ENCODE results near the gene MINK1.
"Not testable (repeated sequence)": the region's sequence is repeated elsewhere in the genome, so short reads cannot be mapped to it uniquely, and the experiment has no call there.

Gene MINK1

DNA sequence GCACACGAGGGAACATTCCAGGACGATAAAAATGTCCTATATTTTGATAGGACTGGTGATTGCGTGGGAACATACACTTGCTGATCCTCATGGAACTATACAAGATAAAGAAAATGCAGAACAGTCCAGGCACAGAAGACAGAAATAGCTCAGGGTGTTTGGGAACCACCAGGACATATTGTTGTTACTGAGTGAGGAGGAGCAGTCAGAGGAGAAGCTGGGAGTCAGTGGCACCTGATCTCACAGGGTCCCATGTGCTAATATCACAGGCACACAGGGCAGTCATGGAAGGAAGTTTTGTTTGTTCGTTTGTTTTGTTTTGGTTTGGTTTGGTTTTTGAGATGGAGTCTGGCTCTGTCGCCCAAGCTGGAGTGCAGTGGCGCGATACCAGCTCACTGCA, 20.4 kb upstream of the MINK1 start:
- DNase-seq = no peak

DNA sequence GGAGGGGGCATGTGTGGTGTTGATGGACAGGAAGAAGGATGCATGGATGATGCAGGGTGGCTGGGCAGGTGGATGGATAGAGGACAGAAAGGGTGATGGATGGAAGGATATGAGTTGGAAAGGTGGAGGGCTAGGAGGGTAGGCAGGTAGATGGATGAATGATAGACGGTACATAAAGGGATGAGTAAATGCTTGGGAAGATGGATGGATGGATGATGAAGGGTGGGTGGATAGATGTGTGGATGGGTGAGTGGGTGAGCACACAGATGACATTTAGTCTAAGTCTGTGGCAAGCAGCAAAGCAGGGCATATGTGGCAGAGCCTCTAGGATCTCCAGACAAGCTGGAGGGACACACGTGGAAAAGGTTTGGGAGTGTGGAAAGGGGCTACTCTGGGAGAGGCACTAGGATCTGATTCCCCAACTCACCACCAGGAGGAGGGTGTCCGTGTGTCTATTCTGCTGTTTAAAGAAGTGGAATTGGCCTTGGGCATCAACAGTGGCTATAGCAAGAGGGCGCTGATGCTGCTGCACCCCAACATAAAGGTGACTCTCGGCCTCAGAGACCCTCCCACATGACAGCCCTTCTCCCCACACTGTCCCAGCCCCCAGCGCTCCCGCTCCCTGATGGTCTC, 18.0 kb upstream of the MINK1 start:
- DNase-seq = no peak

DNA sequence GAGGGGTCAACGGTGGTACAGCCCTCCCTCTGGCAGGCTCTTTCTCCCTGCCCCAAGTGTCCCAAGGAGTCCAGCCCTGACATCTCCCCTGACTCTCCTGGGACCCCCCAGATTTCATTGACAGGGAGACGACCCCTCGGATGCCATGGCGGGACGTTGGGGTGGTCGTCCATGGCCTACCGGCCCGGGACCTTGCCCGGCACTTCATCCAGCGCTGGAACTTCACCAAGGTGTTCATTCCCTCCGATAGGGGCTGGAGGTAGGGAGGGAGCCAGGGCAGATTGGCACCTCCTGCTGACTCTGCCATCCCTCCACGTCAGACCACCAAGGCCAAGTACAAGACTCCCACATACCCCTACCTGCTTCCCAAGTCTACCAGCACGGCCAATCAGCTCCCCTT, 16.3 kb upstream of the MINK1 start:
- no peak for DNase-seq

DNA sequence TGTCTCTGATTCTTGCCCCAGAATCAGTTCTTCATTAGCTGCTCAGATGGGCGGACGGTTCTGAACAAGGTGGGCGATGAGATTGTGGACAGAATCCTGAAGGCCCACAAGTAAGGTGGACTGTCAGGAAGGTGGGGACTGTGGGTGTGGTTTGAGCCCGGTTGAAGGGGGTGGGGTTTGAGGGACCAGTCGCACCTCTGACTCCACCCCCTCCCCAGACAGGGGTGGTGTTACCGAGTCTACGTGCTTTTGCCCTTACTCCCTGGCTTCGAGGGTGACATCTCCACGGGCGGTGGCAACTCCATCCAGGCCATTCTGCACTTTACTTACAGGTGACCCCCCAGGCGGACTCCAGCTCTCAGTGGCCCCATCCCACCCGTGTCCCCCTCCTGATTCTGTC, 14.9 kb upstream of the MINK1 start:
- DNase-seq = no peak

DNA sequence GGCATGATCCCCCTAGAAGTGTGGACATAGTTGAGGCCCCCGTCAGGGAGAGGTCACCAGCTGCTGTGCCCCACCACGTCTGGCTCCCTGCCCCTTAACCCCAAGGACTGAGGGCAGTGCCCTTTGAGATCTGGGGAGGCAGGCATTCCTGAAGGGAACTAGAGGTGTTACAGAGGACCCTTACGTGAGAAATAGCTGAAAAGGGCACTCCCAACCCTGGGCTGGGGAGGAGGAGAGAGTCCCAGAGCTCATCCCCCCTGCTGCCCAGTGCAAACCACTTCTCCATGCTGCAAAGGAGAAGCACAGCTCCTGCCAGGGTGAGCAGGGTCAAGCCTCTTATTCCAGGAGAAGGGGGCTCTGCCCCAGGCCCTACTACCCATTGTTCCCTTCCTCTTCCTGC, 10.3 kb upstream of the MINK1 start:
- no peak for DNase-seq

DNA sequence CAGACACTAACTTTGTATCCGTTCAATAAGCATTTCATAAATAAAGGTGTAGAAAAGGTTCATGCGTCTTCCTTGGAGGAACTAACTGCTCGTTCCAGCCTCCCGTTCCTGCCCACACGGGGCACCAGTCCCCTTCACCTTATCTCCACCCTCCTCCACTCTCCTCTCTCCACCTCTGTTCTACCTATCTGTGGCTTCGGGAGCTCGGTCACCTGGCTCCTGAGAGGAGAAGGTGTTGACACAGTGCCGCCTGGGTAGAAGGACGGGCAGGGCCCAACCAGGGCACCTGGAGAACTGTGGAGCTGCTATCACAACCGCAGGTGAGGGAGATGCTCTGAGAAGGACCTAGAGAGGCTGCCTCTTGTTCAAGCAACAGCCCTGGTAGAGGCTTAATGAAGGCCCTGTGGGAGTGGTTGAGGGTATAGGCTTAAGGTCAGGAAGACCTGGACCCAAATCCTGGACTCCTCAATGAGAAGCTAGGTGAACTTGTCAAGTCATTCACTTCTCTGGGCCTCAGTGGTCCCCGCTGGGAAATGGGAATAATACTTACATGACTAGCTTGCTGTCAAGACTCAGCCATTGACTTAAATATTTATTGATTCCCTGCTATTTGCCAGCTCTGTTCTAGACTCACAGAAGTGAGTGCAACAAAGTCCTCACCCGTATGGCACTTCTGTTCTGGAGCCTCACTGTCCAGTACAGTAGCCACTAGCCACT, 9.6 kb upstream of the MINK1 start:
- DNase-seq = no peak

DNA sequence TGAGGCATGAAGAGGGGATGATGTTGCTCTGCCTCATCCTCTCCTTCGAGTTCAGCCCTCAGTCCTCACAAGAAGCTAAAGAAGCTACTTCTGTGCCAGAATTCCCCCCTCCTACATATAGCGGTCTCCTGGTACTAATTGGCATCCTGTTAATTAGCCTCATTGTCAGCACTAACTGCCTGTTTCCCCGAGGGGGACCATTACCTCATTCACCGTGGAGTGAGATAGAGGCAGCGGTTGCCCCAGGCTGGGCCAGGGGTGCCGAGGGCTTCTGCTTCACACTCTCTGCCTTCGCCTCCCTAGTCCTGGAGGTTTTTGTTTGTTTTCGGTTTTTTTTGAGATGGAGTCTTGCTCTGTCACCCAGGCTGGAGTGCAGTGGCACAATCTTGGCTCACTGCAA, 5.7 kb upstream of the MINK1 start:
- DNase-seq = no peak

DNA sequence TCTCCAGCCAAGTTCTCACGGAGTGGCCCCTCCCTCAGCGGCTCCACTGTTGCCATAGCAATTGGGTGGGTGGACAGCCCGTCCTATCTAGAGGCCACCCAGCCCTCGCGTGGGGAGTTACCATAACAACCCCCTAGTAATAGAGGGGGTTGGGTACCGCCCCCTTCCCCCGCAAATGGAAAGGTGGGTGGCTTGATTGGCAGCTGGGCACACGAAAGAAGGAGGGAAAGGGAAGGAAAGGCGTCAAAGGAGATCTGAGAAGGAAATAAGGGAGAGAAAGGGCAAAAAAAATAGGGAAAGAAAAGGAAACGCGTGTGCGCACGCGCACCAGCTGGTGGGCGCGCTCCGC, 337 bp upstream of the MINK1 start:
- DNase-seq = not testable (repeated sequence)

DNA sequence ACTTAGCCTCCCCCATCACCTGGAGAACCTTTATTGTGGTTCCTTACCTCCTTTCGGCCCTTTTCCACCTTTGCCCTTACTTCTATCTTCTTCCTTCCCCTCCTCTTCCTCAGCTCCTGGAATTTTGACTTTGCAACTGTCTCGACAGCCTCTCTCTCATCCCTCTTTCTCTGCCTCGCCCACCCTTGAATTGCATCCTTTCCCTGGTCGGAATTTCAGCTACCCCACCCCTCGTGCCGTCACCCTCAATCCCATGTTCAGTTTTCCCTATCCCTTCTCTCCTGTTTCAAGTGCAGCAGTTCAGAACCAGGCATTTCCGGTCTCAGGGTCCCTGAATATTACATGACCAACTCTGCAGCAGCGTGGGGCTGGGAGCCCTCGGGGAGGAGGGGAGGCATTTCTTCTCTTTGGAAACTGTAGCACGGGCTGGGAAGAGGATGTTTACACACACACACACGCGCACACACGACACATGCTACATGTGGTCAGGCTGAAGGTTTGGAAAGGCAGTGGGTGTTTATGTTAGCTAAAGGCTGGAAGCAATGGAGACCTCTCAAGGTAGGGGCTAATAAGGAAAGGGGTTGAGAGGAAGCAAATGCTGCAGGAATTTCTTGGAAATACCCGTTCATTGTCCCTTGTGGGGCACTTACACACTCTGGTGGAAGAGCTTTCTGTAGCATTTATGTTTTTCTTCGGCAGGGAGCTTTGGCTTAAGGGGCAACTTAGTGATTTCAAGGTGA, 971 bp downstream of the MINK1 start:
- DNase-seq = peak; percentile 26

DNA sequence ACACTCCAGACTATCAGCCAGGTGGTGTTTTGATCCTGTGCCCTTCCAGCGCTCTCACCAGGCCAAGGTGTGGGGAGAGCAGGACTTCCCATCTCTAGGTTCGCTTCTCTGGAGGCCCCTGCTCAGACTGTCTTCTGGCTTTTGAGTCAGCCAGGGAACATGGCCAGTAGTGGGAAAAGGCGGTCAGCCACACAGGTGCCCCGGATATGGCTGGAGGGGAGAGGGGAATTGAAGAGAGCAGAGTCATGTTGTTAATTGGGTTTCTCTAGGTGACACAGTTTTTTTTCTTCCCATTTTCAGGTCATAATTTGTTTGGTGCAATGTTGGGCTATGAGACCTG, 1.5 kb downstream of the MINK1 start:
- no peak for DNase-seq

DNA sequence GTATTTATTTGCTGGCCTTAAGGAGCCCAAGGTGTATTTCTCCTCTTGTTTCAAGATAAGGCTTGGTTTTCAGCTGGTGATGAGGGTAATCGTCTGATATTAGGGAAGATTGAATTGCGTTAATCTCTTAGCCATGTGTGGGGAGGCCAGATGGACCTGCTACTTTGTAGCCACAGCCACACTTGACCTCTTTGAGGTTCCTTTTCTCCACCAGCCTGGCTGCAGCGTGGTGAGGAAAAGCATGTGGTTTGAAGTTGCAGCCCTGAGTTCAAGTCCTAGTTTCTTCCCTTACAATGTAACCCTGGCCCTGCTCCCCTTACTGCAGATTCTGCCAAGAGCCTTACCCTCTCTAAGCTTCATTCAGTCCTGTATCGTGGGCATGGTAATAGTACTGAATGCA, 3.1 kb downstream of the MINK1 start:
- no peak for DNase-seq

DNA sequence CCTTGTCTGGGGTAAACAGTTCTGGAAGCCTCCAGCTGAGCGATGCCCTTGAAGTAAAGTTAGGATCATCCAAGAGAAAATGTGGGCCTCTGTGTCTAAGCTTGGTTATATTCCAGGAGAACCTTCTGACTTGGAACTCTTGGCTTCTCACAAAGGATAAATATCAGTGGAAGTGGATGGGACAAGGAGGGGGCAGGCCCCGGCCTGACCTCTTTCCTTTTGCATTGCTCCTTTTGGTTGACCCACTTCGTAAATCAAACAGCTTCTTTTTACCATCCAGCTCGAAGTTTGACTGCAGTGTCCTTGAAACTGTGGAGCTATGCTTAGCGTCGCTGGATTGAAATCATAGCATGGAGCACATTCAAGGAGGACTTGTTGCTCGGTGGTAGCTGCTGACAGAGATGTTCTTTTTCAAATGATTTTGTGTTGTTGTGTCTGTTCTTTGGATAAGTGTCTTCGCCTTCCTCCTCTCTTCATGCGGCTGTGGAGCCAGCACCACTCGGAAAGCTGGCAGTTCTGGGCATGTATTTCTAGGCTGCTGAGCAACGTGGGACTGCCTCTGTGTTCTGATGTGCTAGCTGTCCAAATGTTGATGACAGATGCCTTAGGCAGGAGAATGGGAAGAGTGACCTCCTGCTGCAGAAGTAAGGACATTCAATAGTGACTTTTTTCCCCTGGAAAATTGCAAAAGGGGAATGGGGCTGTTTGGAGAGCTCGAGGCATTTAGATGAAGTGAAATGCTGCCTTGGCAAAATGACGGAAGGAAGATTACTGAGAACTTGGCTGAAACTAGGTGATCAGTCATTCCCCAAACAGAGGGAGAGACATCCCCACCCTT, 4.5 kb downstream of the MINK1 start:
- DNase-seq = peak; percentile 65

DNA sequence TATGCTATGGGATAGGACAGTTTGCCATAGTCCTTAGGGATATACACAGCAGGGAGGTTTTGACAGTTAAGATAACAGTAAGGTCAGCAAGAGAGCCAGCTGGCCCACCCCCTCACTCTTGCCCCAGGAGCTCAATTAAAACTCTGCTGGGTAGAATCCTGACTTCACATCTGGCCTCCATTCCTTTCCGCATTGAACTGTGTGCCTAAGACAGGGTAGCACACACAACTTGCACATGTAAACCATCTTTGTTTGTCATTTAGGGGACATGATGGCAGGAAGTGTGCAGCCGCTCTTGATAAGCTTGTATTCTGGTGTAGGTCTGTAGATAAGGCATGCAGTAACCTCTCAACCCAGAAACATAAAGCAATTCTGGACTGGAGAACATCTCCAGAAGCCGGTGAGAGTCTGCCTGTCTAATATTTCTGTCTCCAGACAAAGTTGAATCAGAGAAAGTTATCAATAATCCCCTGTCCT, 5.2 kb downstream of the MINK1 start:
- no peak for DNase-seq

DNA sequence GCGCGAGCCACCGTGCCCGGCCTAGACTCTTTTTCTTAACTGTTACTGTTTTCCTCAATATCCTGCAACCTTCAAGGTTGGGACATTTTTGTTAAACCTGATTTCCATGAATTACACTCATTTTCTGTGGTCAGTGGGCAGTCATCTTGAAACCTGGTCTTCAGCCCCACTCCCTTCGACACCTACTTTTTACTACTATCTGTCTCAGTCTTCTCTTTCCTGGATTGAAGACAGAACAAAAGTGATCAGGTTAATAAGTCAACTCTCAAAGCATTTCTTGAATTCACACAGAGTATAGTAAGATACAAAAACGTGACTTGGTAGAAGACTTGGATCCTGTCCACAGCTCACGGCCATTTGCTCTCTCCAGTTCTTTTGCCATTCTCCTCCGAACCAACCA, 6.1 kb downstream of the MINK1 start:
- DNase-seq = no peak

DNA sequence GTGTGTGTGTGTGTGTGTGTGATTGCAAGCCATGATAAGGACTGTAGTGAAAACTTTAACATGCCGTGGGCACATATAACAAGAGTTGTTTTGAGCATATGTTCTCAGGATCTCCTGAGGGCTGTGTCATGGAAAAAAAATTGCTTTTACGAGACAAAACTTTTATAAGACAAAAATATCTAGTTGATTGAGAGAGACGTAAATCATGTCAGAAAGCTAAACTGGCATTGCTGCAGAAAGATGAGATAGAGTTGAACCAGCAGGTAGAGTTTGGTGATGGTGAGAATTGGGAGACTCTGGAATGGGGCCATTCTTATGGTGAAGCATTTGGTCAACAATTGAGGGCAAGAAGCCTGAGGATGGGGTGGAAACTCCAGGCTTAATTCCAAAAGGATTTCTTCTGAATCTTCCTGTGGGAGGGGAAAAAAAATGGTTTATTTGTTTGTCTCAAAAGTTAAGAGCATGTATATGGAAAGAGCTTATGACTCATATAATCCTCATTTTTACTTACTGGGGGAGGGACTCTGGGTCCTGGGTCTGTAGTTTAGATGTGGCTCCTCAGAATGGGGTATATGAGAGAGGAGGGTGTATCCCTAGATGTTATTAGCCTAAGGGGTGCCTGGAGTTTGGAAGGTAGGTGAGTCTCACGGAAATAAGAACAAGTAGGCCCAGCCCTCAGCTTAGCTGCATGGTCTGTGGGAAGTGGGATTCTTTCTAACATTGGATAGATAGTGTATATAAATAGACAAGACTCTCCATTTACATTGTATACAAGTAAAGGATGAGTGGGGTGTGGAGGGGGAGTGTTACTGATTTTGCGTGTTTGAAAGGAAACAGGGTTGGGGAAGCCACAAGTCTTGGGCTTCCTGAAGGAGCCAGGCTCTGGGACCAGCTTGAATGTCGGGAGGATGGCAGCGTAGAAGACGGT, 7.1 kb downstream of the MINK1 start:
- no peak for DNase-seq

DNA sequence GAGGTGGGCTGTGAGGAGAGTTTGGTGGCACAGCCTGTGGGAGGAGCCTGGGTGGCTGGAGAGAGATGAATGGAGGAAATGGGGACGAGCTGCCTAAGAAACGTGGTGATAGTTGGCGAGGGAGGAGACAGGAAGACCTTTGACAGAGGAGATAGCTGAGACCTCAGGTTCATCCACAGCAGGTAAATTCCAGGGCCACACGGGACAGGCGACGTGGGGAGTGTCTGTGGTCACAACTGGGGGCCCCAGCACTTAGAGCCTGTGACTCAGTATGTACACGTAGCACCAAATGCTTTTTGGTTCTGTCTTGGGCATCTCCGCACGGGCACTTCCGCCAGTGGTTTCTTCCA, 7.7 kb downstream of the MINK1 start:
- no peak for DNase-seq

DNA sequence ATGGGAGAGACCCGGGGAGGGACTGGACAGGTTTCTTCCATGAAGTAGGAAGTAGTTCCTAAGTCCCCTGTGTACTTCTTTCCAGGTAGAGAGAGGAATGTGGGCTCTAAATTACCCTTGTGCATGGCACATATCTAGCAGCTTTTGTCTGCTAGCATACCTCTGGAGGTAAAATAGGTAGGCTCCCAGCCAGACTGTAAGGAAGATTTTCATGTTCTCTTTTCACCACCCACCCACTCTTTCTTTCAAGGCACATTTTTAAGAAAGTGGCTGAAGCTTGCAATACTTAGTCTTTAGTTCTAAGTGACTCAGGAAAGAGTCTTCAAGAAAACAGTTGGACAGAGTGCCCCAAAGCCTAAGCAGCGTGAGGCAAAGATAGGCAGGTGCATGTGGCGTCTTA, 9.2 kb downstream of the MINK1 start:
- no peak for DNase-seq

DNA sequence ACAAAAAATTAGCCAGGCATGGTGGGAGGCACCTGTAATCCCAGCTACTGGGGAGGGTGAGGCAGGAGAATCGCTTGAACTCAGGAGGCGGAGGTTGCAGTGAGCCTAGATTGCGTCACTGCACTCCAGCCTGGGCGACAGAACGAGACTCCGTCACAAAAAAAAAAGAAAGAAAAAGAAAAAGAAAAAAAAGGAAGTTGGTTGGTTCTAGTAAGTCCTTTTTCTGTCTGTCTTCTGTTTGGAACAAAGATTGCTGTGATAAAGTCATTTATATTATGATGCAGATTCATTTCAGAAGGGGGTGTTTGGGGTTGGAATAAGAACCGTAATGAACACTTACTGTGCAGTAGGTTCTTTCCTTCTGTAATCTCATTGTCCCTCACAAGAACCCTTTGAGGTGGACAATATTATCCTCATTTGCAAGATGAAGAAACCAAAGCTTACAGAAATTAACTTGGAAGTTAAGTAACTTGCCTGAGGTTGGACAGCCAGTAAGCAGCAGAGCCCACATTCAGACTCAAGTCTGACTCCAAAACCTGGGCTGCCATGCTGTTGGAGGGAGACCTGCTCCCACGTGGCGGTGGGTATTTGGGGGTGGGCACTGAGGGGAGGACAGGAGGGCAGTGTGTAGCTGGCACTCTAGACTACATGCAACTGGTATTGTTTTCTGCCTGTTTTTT, 10.3 kb downstream of the MINK1 start:
- DNase-seq = no peak

DNA sequence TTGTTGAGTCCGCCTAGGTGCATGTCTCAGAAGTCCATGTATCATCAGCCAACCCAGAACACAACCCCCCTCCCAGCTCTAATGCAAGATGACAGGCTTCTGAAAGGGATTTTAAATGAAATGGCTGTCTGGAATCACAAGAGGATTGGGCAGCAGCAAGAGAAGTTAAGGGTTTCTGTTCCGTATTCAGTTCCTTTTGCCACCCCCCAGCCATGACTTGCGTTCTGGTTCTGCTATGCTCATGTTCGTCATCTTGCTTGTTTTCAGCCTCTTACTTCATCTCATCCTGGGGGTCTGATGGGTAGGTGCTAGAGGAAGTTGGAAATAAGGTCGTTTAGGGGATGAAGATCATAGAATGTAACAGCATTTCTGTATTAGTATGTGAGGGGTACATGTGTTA, 12.0 kb downstream of the MINK1 start:
- DNase-seq = no peak

DNA sequence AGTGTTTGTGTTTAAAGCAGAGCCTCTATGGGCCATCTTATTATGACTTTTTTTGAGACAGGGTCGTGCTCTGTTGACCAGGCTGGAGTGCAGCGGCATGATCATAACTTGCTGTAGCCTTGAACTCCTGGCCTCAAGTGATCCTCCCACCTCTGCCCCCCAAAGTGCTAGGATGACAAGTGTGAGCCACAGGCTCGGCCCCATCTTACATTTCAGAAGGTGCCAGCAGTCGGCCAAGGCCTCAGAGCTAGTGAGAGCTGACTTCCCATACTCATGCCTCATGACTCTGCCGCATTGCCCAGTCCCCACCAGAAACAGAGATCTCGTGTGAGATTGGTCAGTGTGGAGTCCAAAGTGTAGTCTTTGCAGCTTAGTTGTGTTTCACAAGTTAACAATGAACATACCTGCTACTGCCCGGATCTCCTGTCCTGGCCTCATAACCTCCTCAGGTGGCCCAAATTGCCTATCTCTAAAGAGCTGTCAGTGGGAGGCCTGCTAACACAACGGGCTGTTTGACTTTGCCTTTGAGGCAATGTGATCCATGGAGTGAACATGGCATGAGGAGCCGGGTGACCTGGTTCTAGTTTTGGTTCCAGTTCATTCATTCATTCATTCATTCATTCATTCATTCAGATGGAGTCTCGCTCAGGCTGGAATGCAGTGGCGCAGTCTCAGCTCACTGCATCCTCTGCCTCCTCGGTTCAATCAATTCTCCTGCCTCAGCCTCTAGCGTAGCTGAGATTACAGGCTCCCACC, 13.7 kb downstream of the MINK1 start:
- DNase-seq = no peak

DNA sequence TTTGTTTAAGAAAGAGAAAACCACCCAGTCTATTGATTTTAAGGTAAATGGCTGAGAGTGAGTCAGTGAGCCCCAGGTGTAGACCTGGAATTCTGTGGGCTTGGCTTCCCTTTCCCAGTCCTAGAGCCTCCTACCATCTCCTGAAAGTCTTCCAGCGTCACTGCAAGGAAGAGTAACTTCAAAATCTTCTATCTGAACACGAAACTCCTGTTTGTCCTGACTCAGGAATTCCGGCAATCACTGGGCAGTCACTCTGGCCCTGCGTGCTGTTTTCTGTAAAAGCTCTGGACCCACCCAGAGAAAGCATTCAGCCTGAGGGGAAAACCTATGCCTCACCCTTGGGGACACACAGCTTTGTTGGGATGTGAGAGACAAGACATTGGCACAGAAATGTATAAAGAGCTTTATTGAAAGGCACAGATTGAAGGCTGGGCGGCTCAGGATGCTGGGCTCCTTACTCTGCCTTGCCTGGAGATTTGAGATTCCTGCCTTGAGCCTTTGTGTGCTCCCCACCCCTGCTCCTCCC, 15.9 kb downstream of the MINK1 start:
- no peak for DNase-seq

Data from midbrain (tissue), 1 donor.